Activated naive CD8-positive, alpha-beta T cell treated with anti-CD3 and anti-CD28 coated beads, Interleukin-2, amount 50 U/mL, for 24 hours (primary cell): Measurements from ENCODE around the gene UBE2R2.
"Not testable (repeated sequence)": the region's sequence is repeated elsewhere in the genome, so short reads cannot be mapped to it uniquely, and the experiment has no call there.

Source experiments
- ATAC-seq: fragments of 150-1000 bp; cut with Tn5 transposase; one replicate; pipeline ENCODE4 v1.10.0; 2021
- DNase-seq: peaks from one replicate; pipeline ENCODE4 v3.0.0; 2021
- H3K27ac Mint-ChIP-seq: one replicate; pipeline ENCODE4 v1.8.0; 2021; ENCODE audit warnings: mild to moderate bottlenecking, mixed read lengths
- H3K27me3 Mint-ChIP-seq: one replicate; pipeline ENCODE4 v1.8.0; 2021; ENCODE audit warnings: mixed read lengths
- H3K36me3 Mint-ChIP-seq: one replicate; pipeline ENCODE4 v1.8.0; 2021; ENCODE audit warnings: low read depth, mixed read lengths
- H3K4me1 Mint-ChIP-seq: one replicate; pipeline ENCODE4 v1.8.0; 2021; ENCODE audit warnings: mixed read lengths
- H3K4me3 Mint-ChIP-seq: one replicate; pipeline ENCODE4 v1.8.0; 2021; ENCODE audit warnings: mild to moderate bottlenecking, moderate library complexity, mixed read lengths
- H3K9me3 Mint-ChIP-seq: one replicate; pipeline ENCODE4 v1.8.0; 2021; ENCODE audit warnings: mixed read lengths

The UBE2R2 gene

GRCh38 chr9:33791117-33791516 lies 25.8 kb upstream of the UBE2R2 start:
- H3K9me3 Mint-ChIP-seq = no peaks in the 10 kb centered on the region
- no peak overlapping the region for H3K27ac Mint-ChIP-seq
- H3K4me3 Mint-ChIP-seq = no peak overlapping the region
- ATAC-seq = no peak
- no peak for DNase-seq
- H3K36me3 Mint-ChIP-seq = no peaks in the 10 kb centered on the region
- H3K4me1 Mint-ChIP-seq = peaks cover 2% of the 10 kb centered on the region
- H3K27me3 Mint-ChIP-seq = peaks cover 4% of the 10 kb centered on the region

- H3K27me3 Mint-ChIP-seq = peaks cover 10% of the 10 kb centered on the region
Observed at GRCh38 chr9:33793496-33793895, 23.5 kb upstream of the UBE2R2 start.

DNA sequence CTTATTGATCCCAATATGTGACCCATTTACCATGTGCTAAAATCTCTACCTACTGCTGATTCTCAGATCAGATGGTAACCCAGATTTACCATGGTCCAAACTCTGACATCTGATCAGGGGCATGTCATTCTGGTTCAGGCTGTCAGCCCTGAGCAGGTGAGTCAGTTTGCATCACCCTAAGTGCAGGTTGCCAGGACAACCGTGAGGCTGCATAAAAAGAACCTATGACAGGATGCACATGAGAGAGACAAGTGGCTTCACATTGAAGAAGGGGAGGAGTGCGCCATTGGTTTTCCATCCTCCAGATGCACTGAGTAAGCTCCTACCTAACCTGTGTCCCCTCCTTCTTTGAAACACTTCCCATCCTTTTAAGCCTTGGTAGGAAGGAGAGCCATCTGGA lies 22.4 kb upstream of the UBE2R2 start:
- ATAC-seq (peak; percentile 52), DNase-seq (no peak)
- Mint-ChIP-seq H3K27me3 (peaks cover 12% of the 10 kb centered on the region), H3K4me1 (no peaks in the 10 kb centered on the region), H3K4me3 (no peak overlapping the region), H3K9me3 (no peaks in the 10 kb centered on the region), H3K27ac (no peak overlapping the region), H3K36me3 (no peaks in the 10 kb centered on the region)

More at GRCh38 chr9:33793496-33793895, 23.5 kb upstream of the UBE2R2 start:
- not testable (repeated sequence) for ATAC-seq, H3K4me1 Mint-ChIP-seq, H3K9me3 Mint-ChIP-seq, H3K27ac Mint-ChIP-seq, H3K4me3 Mint-ChIP-seq, H3K36me3 Mint-ChIP-seq, DNase-seq

GRCh38 chr9:33795281-33795680 lies 21.7 kb upstream of the UBE2R2 start, which contains the start of gene PRSS3:
TSS of gene PRSS3 (plus strand) at chr9:33795561. CDS start at chr9:33795574, 13 bp downstream.
- Mint-ChIP-seq H3K27me3 (peaks cover 12% of the 10 kb centered on the region), H3K9me3 (no peaks in the 10 kb centered on the region), H3K36me3 (no peaks in the 10 kb centered on the region), H3K4me3 (no peak within 1 kb of the TSS), H3K27ac (no peak within 1 kb of the TSS), H3K4me1 (no peaks in the 10 kb centered on the region)
- ATAC-seq (no peak), DNase-seq (no peak)

GRCh38 chr9:33795819-33796218 lies 21.1 kb upstream of the UBE2R2 start:
- no peak for DNase-seq
- no peak overlapping the region for H3K4me3 Mint-ChIP-seq
- no peaks in the 10 kb centered on the region for H3K9me3 Mint-ChIP-seq
- ATAC-seq = no peak
- no peak overlapping the region for H3K27ac Mint-ChIP-seq
- no peaks in the 10 kb centered on the region for H3K4me1 Mint-ChIP-seq
- peaks cover 12% of the 10 kb centered on the region for H3K27me3 Mint-ChIP-seq
- H3K36me3 Mint-ChIP-seq = no peaks in the 10 kb centered on the region

GRCh38 chr9:33796679-33797078 lies 20.3 kb upstream of the UBE2R2 start:
- H3K4me3 Mint-ChIP-seq, H3K27me3 Mint-ChIP-seq, H3K27ac Mint-ChIP-seq, ATAC-seq, H3K36me3 Mint-ChIP-seq, DNase-seq, H3K9me3 Mint-ChIP-seq, H3K4me1 Mint-ChIP-seq: not testable (repeated sequence)

DNA sequence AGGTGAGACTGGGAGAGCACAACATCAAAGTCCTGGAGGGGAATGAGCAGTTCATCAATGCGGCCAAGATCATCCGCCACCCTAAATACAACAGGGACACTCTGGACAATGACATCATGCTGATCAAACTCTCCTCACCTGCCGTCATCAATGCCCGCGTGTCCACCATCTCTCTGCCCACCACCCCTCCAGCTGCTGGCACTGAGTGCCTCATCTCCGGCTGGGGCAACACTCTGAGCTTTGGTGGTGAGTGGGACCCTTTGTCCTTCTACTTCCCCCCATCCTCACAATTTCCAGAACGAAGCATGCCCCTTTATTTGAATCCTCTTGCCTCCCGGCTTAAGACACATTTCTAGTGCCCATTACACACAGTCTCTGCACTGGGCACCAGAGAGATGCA lies 19.1 kb upstream of the UBE2R2 start:
- H3K4me3 Mint-ChIP-seq = no peak overlapping the region
- H3K27ac Mint-ChIP-seq = no peak overlapping the region
- H3K4me1 Mint-ChIP-seq = no peaks in the 10 kb centered on the region
- DNase-seq (no peak), ATAC-seq (no peak)
- H3K36me3 Mint-ChIP-seq = no peaks in the 10 kb centered on the region
- no peaks in the 10 kb centered on the region for H3K9me3 Mint-ChIP-seq
- H3K27me3 Mint-ChIP-seq = peaks cover 9% of the 10 kb centered on the region

GRCh38 chr9:33798545-33798944 lies 18.4 kb upstream of the UBE2R2 start:
- no peak for ATAC-seq
- Mint-ChIP-seq H3K4me1 (no peaks in the 10 kb centered on the region), H3K36me3 (no peaks in the 10 kb centered on the region), H3K27me3 (peaks cover 9% of the 10 kb centered on the region), H3K4me3 (no peak overlapping the region), H3K27ac (no peak overlapping the region), H3K9me3 (no peaks in the 10 kb centered on the region)
- DNase-seq = no peak

DNA sequence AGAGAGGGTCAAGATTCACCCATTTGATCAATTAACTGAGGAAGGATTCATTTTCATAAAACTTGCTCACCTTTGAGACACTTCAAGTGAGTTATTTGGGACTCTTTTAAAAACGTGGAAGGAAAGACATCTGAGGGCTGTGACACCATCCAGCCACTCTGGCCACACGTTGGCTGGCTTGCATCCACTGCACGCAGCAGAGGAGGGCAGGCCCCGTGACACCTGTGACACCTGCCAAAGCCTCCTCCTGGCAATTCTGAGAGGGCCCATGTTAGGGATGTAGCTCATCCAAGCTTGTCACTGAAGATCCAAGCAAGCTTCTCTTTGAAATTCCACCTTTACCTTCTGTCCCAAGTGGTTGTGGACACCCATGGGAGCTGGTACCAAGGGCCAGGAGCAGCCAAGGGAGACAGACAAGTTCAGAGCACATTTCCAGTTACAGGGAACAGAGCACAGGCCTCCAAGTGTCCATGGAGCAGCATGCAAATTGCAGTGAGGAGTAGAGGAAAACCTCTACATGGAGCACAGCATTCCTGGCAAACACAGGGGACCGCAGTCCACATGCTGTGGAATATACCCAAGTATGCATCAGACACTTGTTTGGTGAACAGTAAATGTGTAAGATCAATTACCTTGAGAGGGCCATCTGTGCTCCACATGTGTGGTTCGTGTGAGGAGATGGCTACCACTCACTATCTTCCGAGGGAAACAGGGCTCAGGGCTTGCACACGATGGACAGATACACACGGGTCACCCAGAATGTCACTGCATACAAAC lies 16.8 kb upstream of the UBE2R2 start:
- DNase-seq = no peak
- no peak overlapping the region for H3K27ac Mint-ChIP-seq
- peaks cover 9% of the 10 kb centered on the region for H3K27me3 Mint-ChIP-seq

DNA sequence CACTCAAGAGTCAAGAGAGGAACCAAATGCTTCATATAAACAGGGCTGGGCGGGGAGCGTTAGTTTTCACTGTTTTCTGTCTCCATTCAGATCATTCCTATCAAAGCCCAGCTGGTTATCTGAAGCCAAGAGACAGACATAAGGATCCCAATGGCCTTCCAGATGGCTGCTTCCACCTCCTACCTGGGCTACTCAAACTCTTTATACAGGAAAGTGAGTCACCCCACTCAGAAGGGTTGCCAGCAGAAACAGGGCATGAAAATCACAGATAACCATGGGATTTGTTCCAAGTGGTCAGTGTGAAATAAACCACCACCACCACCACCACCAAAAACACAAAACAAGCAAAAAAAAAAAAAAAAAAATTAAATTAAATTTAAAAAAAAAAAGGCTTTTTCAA lies 16.1 kb upstream of the UBE2R2 start:
- no peak for DNase-seq
- no peak overlapping the region for H3K4me3 Mint-ChIP-seq
- ATAC-seq = no peak
- no peaks in the 10 kb centered on the region for H3K9me3 Mint-ChIP-seq
- H3K27ac Mint-ChIP-seq = no peak overlapping the region
- H3K4me1 Mint-ChIP-seq = no peaks in the 10 kb centered on the region
- H3K36me3 Mint-ChIP-seq = no peaks in the 10 kb centered on the region
- peaks cover 9% of the 10 kb centered on the region for H3K27me3 Mint-ChIP-seq

More for the DNA sequence above, 16.8 kb upstream of the UBE2R2 start:
- Mint-ChIP-seq H3K4me1 (no peaks in the 10 kb centered on the region), H3K9me3 (no peaks in the 10 kb centered on the region), H3K4me3 (no peak overlapping the region), H3K36me3 (no peaks in the 10 kb centered on the region)
- ATAC-seq = no peak

DNA sequence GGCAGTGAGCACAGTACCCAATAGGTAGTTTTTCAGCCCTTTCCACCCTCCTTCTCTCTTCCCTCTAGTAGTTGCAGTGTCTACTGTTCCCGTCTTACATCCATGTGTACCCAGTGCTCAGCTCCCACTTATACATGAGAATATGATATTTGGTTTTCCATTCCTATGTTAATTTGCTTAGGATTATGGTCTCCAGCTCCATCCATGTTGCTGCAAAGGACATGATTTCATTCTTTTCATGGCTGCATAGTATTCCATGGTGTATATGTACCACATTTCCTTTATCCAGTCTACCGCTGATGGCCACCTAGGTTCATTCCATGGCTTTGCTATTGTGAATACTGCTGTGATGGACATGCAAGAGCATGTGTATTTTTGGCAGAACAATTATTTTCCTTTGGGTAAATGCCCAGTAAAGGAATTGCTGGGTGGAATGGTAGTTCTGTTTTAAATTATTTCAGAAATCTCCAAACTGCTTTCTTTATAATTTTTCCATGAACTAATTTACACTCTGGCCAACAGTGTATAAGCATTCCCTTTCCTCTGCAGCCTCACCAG lies 14.9 kb upstream of the UBE2R2 start:
- ATAC-seq, H3K4me1 Mint-ChIP-seq, H3K27me3 Mint-ChIP-seq, DNase-seq, H3K36me3 Mint-ChIP-seq, H3K27ac Mint-ChIP-seq, H3K9me3 Mint-ChIP-seq, H3K4me3 Mint-ChIP-seq: not testable (repeated sequence)

GRCh38 chr9:33804196-33804595 lies 12.8 kb upstream of the UBE2R2 start:
- not testable (repeated sequence) for H3K9me3 Mint-ChIP-seq, H3K27me3 Mint-ChIP-seq, H3K4me1 Mint-ChIP-seq, H3K36me3 Mint-ChIP-seq, H3K4me3 Mint-ChIP-seq, ATAC-seq, H3K27ac Mint-ChIP-seq, DNase-seq

GRCh38 chr9:33807156-33807555 lies 9.8 kb upstream of the UBE2R2 start:
- ATAC-seq = not testable (repeated sequence)

DNA sequence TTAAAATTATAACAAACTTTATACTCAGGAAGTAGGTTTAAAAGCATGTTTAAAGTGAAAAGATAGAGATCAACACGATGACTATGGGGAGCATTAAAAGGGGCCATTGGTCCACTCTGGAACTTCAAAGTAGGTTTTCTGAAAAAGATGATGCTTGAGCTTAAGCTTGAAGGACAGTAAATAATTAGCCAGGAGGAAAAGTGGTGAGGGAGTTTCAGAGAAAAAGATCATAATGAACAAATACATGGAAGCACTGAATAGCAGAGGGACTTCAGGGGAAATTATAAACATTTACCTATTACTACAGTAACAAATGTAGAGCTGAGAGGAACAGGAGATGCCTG lies 8.0 kb upstream of the UBE2R2 start:
- ATAC-seq, H3K36me3 Mint-ChIP-seq, H3K27ac Mint-ChIP-seq, H3K9me3 Mint-ChIP-seq, H3K4me1 Mint-ChIP-seq, H3K4me3 Mint-ChIP-seq, DNase-seq, H3K27me3 Mint-ChIP-seq: not testable (repeated sequence)

More at GRCh38 chr9:33807156-33807555, 9.8 kb upstream of the UBE2R2 start:
- not testable (repeated sequence) for H3K9me3 Mint-ChIP-seq, H3K4me3 Mint-ChIP-seq, DNase-seq, H3K4me1 Mint-ChIP-seq, H3K36me3 Mint-ChIP-seq, H3K27ac Mint-ChIP-seq, H3K27me3 Mint-ChIP-seq

DNA sequence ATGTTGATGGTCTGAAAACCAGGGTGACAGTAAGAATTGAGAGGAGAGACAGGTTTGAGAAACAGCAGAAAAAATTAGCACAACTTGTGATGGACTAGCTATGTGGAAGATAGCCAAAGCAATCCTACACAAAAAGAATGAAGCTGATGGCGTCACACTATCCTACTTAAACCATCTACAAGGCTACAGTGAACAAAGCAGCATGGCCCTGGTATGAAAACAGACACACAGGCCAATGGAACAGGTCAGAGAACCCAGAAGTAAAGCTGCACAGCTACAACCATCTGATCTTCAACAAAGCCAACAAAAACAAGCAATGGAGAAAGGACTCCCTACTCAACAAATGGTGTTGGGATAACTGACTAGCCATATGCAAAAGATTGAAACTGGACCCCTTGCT lies 7.5 kb upstream of the UBE2R2 start:
- DNase-seq (no peak), ATAC-seq (no peak)
- Mint-ChIP-seq H3K36me3 (no peaks in the 10 kb centered on the region), H3K27ac (no peak overlapping the region), H3K9me3 (no peaks in the 10 kb centered on the region), H3K4me1 (peaks cover 10% of the 10 kb centered on the region), H3K27me3 (peaks cover 3% of the 10 kb centered on the region), H3K4me3 (no peak overlapping the region)
